Activated CD4-positive, alpha-beta T cell treated with anti-CD3 and anti-CD28 coated beads, Interleukin-2, amount 50 U/mL, for 48 hours (primary cell): ENCODE data around the gene AOPEP.

ENCODE experiments used
- DNase-seq, 2 experiments: peaks; one replicate each; pipeline ENCODE4 v3.0.0-alpha.2; 2020

AOPEP gene

DNA sequence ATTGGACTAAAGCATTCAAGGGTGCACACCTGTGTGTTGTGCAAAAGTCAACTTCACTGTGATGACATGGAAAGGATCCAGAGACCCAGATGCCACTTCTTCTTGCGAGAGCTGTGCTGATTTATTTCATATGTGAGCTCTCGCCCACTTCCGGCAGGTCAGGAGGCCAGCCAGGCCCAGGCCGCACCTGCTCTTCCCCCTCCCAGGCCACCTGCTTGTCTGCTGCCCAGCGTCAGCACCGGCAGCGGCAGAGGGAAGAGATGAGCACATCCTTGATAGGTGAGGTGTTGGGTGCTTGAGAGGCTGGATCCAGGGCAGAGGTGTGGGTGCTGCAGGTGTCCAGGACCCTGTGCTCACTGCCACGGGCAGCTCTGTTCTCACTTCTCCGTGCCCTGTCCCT lies 348.1 kb downstream of the AOPEP start:
- DNase-seq: no peak

DNA sequence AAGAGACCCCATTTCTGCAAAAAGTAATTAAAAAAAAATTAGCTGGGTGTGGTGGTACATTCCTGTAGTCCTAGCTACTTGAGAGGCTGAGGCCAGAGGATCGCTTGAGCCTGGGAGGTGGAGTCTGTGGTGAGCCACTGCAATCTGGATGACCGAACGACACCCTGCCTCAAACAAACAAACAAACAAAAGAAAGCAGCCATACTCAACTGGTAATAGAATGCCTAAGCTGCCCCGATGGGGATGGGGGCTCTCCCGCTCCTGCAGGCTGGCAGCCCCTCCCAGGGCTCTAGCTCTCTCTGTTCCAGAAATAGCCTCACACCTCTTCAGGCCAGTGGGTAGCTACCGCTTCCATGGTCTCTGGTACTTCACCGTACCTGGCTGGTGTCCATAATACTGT lies 349.2 kb downstream of the AOPEP start:
- no peak for DNase-seq

DNA sequence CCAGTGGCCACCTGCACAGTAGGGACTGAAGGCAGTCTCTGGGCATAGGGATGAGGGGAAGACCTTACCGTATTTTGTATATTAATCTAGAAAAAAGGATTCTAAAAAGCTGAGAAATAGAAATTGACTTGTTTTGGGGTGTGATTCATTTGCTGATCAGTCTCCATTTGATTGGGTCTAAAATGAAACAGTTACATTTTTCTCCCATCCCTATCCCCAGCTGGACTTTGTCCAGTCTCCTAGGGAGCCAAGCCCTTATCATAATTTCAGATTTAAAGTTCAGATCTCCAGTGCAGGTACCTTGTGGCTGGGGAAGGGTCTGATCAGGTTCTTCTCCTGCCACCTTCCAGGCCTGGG lies 350.2 kb downstream of the AOPEP start:
- no peak for DNase-seq

DNA sequence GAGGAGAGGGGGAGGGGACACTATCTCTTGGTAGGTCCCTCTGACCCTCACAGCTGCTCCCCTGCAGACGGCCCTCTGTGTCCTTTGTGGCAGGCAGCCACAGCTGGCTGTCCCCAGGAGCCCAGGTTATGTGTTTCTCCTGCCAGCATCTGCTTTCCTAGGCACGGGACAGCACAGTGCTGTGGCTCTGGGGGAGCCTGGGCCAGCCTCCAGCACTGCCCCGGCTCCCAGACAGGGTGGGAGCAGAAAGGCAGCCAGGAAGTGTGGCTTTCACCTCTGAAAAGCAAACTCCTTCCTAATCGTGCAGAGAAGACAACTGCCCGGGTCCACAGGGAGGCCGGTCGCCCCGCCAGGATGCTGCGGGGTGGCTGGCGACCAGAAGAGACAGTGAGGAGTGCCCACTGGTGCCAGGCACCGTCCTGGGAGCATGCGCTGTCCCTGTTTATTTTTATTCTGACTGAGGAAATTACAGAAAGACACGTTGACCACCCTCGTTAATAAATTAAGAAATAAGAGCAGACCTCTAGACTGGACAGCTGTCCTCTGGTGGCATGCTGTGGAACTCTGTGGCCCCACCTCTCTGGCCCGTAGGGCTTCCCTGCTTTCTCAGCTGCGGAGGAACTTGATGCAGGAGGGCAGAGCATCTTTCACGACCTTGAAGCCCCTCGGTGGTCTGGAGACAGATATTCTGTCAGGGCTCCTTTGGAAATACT lies 350.7 kb downstream of the AOPEP start:
- no peak for DNase-seq

DNA sequence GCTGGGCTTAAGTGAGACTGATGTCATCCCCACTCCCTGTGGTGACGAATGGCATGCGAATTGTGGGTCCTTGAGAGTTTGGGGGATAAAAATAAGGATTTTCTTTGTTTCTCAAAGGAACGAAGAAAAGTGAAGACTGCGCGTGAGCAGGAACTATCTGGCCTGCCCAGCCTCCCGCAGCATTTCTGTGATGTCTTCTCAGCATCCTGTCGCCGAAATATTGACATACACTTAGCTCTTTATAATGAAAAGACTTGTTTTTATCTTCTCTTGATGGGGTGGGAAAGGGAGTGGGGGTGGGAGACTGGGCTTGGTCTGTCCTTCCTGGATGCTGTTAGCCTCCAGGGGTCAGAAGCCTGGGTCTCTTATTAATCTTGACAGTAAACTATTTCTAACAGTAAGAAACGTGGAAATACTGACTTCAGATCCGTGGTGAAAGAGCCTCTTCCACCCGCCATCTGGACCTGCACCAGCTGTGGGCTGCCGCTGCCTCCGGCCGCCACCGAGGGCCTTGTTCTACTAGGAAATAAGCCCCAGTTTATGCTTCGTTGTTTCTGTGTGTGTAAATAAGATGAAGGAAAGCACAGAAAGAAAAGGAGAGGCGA lies 351.4 kb downstream of the AOPEP start:
- DNase-seq: no peak

DNA sequence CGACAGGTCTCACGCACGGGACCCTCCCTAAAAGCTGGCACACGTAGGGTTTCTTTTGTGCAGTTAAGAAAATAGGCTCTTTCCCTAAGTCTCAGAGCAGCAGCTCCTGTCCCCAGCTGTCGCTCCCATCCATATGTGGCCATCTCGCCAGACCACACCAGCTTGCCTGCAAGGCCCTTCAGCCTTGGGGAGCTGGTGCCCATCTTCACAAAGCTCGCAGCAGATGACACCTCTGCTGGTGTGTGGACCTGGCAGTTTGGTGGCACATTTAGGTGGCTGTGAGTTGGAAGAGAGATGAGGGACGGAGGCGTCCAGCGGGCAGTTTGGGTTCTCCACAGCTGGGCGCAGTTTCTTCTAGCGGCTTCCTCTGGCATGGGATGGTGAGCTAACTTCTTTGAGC lies 352.0 kb downstream of the AOPEP start:
- no peak for DNase-seq

DNA sequence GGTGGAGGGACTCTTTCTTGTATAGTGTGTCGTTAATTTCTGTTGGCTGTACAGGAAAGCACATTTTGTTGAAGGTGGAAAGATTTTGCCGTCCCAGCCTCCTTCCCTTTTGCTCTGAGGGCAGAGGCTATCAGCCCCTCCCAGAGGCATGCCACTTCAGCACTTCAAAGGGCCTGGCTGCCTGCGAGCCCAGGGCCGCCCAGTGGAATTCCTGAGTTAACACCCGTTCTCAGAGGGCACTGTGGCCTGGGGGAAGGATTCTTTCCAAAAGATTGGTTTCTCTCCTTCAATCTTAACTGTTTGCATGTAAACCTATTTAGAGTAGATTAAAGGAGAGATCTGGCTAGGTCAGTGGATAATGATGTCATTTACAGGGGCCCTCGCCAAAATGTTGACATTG lies 352.4 kb downstream of the AOPEP start:
- DNase-seq: no peak

DNA sequence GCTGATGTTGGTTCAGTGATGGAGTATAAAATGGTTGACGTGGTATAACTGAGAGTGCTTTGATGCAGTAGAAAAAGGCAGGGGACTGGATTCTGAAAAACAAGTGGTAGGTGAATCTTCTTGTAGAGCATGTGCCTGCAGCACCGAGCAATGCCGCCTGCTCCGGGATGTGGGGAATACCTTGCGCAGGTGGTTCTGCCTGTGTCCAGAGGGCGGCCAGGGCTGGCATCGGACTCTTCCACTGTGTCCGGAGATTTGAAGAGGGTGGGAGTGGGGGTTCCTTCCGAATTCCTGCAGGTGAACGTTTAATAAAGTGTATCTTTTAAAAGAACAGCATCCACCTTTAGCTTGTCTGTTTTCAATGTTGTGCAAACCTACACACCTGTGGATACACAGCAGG lies 353.0 kb downstream of the AOPEP start:
- DNase-seq: no peak

DNA sequence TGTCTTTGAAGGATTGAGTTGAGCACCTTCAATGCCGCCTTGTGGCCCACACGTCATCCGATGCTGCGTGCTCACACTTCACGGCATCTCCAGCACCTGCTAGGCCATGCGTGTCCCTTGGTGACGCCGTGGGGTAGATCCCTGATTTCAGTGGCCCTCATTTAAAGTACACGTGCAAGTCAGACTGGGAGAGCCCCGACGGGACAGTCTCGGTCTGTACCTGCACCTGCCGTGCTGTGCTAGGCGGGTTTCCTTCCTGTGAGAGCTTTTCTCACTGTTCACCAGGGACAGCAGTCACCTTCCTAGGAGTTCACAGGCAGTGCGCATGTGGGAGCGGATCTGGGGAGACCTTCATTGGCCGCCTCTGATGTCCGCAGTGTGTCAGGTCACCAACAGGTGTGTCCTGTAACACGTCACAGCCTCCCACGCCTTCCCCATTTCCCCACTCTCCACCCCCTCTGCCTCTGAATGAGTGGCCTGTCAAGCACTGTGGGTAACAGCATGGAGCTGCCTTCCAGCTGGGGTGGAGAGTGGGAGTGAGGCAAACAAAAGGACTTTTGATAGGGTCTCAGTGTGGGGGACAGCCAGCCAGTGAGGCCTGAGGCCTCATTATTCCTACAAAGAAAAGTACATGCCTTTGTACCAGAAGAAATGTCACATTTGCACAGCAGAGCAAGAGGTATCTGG lies 354.6 kb downstream of the AOPEP start:
- no peak for DNase-seq

DNA sequence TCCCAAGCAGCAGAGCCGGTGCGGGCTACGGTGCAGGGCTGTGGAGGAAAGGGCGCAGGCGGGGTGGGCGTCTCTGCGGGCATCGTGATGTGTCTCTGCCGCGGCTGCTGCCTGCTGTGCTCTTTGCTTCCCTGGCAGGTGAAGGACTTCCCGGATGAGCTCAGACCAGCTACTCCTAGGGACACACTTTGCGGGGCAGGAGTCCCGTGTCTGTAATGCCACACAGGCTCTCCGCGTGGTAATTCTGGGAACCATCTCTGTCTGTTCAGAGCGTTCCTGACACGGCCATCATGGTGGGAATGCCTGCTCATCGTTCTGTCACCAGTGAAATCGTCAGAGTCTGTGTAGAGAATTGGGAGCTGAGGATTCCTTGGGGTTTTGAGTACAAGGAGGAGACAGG lies 355.5 kb downstream of the AOPEP start:
- no peak for DNase-seq

DNA sequence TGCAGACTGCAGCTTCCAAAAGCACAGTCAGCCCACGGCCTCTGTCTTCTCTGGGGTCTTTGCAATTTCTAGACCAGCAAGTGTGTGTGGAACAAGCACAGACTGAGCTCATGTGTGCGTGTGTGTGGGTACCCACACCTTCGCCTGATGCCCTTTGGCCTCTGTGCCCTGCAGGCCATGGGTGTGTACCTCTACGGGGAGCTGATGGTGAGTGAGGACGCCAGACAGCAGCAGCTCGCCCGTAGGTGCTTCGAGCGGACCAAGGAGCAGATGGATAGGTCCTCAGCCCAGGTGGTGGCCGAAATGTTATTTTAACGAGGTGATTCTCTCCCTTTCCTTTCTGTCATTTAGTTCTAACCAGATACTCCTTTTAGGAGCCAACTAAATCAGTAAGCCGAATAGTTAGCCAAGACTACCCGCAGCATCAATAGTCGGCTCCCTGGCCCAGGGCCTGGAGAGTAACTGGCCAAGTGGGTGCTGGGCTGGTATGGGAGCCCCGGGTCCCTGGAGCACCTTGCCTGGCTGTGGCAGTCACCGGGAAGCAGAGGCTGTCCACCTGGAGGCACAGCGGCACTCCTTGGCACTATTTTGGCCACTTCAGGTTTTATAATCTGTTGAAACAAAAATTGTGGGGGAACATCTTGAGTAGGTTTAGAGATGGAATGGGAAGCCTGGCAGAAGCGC lies 356.0 kb downstream of the AOPEP start:
- DNase-seq: no peak

DNA sequence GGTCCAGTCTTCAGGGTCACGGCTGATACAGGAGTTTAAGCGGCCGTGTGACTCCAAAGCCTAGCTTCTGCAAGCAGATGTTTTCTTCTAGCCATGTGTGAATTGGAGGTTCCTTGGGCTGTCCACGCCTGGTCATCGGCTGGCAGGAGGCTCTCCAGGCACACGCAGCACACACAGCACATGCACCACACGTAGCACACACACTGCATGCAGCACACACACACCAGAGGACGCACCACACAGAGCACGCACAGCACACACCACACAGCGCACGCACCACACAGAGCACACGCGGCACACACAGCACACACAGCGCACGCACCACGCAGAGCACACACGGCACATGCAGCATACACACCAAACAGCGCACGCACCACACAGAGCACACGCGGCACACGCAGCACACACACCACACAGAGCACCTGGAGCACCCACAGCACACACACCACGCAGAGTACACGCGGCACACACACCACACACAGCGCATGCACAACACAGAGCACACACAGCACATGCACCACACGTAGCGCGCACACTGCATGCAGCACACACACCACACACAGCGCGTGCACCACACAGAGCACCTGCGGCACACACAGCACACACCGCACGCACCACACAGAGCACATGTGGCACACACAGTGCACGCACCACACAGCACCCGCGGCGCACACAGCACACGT lies 356.7 kb downstream of the AOPEP start:
- no peak for DNase-seq

DNA sequence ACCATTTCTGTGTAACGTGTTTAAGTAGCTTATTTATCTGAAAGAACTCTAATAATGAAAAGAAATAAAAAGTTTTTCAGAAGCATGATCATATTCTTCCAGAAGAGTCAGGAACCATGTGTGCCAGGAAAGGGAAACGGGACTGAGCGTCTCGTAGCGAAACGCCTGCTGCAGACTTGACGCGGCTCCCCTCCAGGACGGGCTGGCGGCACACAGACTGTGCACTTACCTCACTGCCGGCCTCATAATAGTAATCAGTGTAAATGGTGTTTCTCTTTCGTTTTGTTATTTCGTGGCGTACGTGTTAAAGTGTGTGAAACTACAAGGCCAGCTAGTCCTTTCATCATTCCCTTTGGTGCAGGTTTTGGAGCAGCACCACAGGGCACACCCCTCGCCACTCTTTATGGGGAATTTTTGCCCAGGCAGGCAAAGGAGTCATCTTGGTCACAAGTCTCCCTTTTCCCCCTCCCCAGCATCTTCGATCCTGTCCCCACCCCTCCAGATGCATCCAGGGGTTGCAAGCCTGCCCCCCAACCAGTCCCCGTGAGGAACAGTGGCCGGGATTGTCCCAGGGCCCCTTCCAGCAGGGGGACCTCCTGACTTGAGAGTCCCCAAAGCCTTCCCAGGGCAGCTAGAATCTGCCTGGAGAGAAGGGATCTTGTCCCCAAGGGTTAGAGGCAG lies 357.9 kb downstream of the AOPEP start:
- no peak for DNase-seq

DNA sequence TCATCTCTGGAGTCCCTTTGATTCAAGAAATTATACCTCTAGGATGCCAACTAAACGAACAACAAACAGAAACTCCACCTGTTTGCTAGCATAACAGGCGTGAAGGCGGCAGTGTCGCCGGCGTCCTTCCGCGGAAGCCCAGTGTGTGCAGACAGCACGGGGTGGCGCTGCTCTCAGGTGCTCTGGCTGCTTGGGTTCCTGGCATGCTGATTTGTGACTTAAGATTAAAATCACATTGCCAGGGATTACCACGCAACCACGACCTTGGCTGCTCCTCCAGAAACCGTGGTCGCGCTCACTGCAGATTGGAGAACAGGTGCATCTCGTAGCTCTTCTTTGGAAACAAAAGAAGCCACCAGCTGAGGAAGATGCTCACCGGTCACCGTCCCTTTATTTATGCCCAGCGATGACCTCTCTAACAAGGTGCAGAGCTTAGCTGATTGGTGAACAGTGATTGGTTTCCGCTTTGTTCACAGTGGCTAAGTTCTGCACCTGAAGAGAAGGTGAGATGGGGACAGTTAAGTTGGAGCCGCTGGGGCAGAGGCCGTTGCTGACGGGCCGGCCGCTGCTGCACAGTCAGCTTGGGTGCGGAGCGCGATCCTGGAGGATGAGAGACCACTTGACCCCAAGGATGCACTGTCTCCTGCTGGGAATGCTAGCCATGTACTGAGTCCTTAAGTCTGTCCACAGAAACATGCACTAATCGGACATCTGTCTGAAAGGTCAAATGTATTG lies 358.7 kb downstream of the AOPEP start:
- DNase-seq: no peak

DNA sequence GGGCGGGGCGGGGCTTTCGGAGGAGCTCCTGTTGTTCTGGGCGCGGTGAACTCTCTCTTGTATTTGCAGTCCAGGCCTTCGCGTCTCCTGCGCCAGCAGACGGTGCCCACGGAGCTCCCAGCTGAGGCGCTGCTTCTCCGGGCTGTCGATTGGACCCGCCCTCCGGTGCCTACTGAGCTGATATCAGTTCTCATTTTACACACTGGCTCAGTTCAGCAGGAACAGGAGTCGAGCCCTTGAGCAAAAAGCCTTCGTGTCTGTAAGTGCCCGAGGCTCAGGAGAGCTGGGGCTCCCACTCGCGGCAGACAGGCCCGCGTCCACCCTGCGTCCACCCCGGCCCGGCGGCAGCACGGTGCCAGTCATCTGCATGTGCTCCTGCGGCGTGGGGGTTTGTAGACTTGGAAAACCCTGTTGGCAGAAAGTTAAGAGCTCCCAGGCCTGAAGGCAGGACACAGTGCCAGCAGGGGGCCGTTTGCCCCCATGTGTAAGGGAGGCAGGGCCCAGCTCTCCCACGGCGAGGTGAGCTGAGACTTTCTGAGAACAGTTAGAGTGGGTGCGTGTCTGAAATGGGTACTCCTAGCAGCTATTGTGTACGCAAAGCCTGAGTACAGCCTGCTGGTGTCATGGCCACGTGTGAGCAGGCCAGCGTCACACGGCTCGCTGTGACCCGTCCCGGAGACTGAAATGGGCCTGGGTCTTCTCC lies 359.5 kb downstream of the AOPEP start:
- no peak for DNase-seq

DNA sequence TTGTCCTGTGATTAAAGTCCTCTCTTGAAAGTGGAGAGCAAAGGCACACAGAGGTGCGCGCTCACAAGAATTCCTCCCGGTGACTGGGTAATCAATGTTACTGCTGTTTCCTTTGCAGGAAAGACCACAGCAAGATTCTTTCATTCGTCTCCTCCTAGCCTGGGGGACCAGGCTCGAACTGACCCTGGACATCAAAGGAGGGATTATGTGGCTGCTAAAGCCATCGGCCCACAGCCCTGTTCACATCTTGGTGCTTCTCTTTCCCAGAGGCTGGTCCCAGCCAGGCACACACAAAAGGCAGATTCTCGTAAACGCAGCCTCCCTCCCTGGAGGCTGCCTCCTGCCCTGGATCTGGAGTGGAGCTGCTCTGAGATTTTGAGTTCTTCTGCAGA lies 360.1 kb downstream of the AOPEP start:
- DNase-seq: no peak

DNA sequence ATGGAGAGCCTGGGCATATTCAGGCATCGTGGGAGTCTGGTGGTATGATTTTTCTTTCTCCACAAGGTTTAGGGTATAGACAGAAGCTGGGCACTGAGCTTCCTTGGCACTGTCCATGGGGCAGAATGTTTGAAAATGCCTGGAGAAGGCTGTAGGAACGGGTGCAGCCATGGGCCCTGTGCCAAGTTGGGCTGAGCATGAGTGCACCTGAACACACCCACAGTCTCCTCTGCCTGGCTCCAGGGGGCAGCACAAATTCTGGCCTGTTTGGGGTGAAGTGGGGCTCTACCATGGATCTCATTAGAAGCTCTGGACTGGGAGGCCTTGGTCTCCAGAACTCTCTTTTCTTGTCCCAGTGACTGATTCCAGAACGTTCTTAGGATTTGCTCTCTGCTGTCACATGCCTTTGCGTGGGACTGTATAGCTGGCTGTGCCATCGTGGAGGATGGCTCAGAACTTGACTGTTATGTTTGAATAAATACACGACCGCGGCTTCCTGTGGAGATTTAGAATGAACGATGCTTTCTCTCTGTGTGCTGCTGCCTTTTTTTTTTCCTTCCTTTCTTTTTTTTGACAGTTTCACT lies 361.3 kb downstream of the AOPEP start:
- DNase-seq: no peak

DNA sequence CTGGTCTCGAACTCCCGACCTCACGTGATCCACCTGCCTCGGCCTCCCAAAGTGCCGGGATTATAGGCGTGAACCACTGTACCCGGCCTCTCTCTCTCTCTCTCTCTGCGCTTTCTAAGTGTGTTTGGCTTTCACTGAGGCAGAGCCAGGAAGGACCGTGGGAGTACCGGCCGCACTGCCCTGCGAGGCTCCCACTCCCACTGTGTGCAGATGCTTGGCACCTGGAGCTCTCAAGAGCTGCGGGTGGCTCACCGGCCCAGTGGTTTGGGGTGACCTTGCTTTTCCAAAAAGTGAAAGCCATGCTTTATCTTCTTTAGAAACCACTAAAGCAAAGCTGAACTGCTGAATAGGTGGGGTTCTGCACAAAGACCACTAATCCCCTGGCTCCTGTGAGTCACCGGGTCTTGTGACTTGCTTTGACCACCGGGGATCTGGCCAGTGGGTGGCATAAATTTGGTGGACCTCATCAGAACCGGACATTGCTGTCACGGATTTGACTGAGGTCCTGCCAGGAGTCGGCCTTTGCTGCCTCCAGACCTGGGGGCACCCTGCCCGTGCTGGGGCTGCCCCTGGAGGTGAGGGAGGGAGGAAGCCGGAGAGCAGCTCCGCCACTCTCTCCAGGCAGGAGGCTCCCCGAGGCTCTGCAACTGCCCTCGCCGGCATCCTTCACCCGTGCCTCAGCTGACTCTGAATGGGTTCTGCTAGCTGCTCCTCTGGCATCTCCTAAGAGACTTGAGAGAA lies 362.1 kb downstream of the AOPEP start:
- DNase-seq: no peak

DNA sequence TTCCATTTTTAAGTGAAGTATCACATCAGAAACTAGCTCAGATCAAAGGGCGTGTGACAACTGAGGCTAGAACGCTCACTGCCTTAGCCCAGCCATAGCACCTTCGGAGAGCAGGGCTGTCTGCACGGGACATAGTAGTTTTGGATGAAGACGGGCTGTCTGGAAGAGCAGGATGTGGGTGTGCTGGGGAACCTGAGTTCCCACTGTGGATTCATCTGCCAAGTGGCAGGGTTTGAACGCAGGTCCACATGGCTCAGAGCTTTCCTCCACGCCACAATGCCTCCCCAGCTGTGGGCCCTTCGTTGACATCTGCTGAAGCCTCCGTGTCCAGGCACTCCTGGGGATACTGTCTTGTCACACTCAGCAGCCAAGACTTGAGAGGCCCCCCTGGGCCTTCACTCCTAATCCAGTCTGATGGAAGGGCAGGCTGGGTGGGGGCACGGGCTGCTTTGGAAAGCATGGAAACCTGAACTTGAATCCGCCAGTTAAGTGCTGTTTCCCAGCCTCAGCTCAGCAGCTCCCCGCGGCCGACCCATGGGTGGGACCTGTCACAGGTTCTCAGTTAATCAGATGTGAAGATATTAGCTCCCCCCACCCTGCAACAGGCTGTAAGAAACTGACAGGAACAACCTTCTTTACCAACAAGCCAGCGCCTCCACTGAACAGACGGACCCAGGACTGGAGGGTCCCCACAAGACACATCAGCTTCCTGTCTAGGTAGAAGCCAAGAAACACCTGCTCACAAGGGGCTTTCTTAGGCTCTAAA lies 362.9 kb downstream of the AOPEP start:
- no peak for DNase-seq
